Smooth muscle cell (in vitro differentiated cells): ENCODE results near the gene KXD1. TPM values are rescaled to one million over a fixed set of nuclear protein-coding genes. Genes with fewer than 3 reads are reported as not detected.

Experiments
- DNase-seq: peaks from one replicate; lab custom pipeline; 2025; ENCODE audit not compliant: unreplicated experiment; lab: John Stamatoyannopoulos, UW
- H2AFZ ChIP-seq: fragments of 200-600 bp; sonication (generic); 2 replicates; pipeline ENCODE4 v1.6.0; 2016; ENCODE audit warnings: antibody characterized with exemption, low read depth, mild to moderate bottlenecking
- H3F3A ChIP-seq: fragments of 200-600 bp; sonication (generic); 2 replicates; pipeline ENCODE4 v1.6.0; 2017; ENCODE audit warnings: antibody characterized with exemption, low read depth
- H3K27ac ChIP-seq: fragments of 200-600 bp; sonication (generic); 2 replicates; pipeline ENCODE4 v1.5.1; 2016; ENCODE audit warnings: low read depth, mild to moderate bottlenecking
- H3K27me3 ChIP-seq: fragments of 200-600 bp; sonication (generic); 2 replicates; pipeline ENCODE4 v1.6.1; 2016; ENCODE audit warnings: low read depth, mild to moderate bottlenecking
- H3K36me3 ChIP-seq: fragments of 200-600 bp; sonication (generic); 2 replicates; pipeline ENCODE4 v1.5.1; 2016; ENCODE audit warnings: low read depth
- H3K4me1 ChIP-seq: fragments of 200-600 bp; sonication (generic); 2 replicates; pipeline ENCODE4 v1.5.1; 2016; ENCODE audit warnings: low read depth
- H3K4me2 ChIP-seq: fragments of 200-600 bp; sonication (generic); 2 replicates; pipeline ENCODE4 v1.6.0; 2016; ENCODE audit warnings: mild to moderate bottlenecking
- H3K4me3 ChIP-seq: fragments of 200-600 bp; sonication (generic); 2 replicates; pipeline ENCODE4 v1.5.1; 2016; ENCODE audit warnings: mild to moderate bottlenecking
- H3K79me2 ChIP-seq: fragments of 200-600 bp; sonication (generic); 2 replicates; pipeline ENCODE4 v1.6.0; 2016; ENCODE audit warnings: low read depth, mild to moderate bottlenecking
- H3K9ac ChIP-seq: fragments of 200-600 bp; sonication (generic); 2 replicates; pipeline ENCODE4 v1.6.0; 2016; ENCODE audit warnings: low read depth
- H3K9me3 ChIP-seq: fragments of 200-600 bp; sonication (generic); replicated peaks from 2 replicates; pipeline ENCODE4 v1.5.1; 2016; ENCODE audit warnings: low read depth
- H4K20me1 ChIP-seq: fragments of 200-600 bp; sonication (generic); 2 replicates; pipeline ENCODE4 v1.6.0; 2016; ENCODE audit warnings: low read depth
- CTCF ChIP-seq: fragments of 200-600 bp; sonication (generic); IDR thresholded peaks from 2 replicates; pipeline ENCODE4 v1.5.1; 2017; ENCODE audit warnings: borderline replicate concordance, mild to moderate bottlenecking, antibody characterized with exemption; ENCODE audit not compliant: insufficient read depth, poor library complexity, severe bottlenecking
- WGBS: methylation state at CpG from one replicate; pipeline ENCODE4 v1.1.7; 2016; ENCODE audit warnings: low lambda C conversion rate; 5-methylcytosine and 5-hydroxymethylcytosine counted together
- polyA plus RNA-seq: library from polyadenylated mRNA; unstranded; fragments of >200 nt; fragmentation: Nextera tagmentation; extraction: Ambion mirVana; gene quantifications from 2 replicates; pipeline ENCODE4 v1.2.1, GENCODE V29; 2016
- total RNA-seq: library from RNA; depleted of rRNA; stranded (reverse); fragments of >200 nt; gene quantifications from 2 replicates; pipeline ENCODE4 v1.2.3, GENCODE V29; 2014

KXD1 gene
- total and polyA plus RNA-seq, 2 experiments from 2014 or later: 75.4 to 134 TPM

DNA sequence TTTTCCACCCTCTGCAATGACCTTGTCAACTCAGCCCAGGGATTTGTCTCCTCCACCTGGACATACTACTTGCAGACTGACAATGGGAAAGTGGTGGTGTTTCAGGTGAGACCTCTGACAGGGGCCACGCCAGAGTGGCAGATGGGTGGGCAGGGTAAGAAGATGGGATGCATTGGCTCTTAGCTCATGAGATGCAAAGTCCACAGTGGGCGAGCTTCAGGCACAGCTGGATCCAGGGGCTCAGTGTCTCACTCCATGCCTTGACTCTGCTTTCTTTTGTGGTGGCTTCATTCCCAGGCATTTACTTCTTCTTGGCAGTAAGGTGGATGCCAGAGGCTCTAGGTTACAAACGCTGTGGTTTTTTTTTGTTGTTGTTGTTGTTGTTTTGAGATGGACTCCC, 58.4 kb downstream of the KXD1 start:
- H2AFZ ChIP-seq: no peak overlapping the region
- peaks cover 18% of the 10 kb centered on the region for H3K4me1 ChIP-seq
- H3K27me3 ChIP-seq: peaks cover 36% of the 10 kb centered on the region
- WGBS: 86% methylated on average over 3 of the region's 3 CpGs
- H3K79me2 ChIP-seq: no peaks in the 10 kb centered on the region
- H3K36me3 ChIP-seq: no peaks in the 10 kb centered on the region
- no peak overlapping the region for H3K4me3 ChIP-seq
- no peak overlapping the region for H3K4me2 ChIP-seq
- H3K9me3 ChIP-seq: no peaks in the 10 kb centered on the region
- no peak overlapping the region for H3K27ac ChIP-seq
- H3K9ac ChIP-seq: no peak overlapping the region
- no peaks in the 10 kb centered on the region for H4K20me1 ChIP-seq
- H3F3A ChIP-seq: no peaks in the 10 kb centered on the region
- DNase-seq: no peak
- TF ChIP-seq CTCF: no peak

- Histone ChIP-seq H2AFZ (no peak overlapping the region), H4K20me1 (no peaks in the 10 kb centered on the region)
These were observed 59.9 kb downstream of the KXD1 start for GRCh38 chr19:18617562-18617961.

DNA sequence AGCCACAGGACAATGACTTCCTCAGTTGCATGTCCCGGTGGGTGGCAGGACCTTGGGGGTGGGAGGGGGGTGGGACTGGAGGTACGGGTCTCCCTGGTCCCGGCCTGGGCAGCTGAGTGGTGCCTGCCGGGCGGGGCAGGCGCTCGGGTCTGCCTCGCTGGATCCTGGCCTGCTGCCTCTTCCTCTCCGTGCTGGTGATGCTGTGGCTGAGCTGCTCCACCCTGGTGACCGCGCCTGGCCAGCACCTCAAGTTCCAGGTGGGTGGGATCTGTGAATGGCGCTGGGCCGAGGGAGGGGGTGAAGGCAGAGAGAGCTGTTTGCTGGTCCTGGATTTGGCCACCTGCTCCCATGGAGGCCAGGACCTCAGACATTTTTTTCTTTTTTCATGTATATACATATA, 60.6 kb downstream of the KXD1 start:
- TF ChIP-seq CTCF: no peak
- Histone ChIP-seq H2AFZ (no peak overlapping the region), H3K27me3 (peaks cover 14% of the 10 kb centered on the region), H3K36me3 (no peaks in the 10 kb centered on the region), H3K4me3 (no peak overlapping the region), H3K9ac (no peak overlapping the region), H3K27ac (no peak overlapping the region), H3F3A (no peaks in the 10 kb centered on the region), H3K4me2 (no peak overlapping the region), H3K79me2 (no peaks in the 10 kb centered on the region), H3K9me3 (no peaks in the 10 kb centered on the region), H3K4me1 (no peaks in the 10 kb centered on the region), H4K20me1 (no peaks in the 10 kb centered on the region)
- 92% methylated on average over 13 of the region's 13 CpGs for WGBS
- no peak for DNase-seq

More at GRCh38 chr19:18617562-18617961, 59.9 kb downstream of the KXD1 start:
- Histone ChIP-seq H3K9ac (no peak overlapping the region), H3K27me3 (peaks cover 21% of the 10 kb centered on the region), H3F3A (no peaks in the 10 kb centered on the region), H3K4me1 (peaks cover 4% of the 10 kb centered on the region), H3K36me3 (no peaks in the 10 kb centered on the region), H3K9me3 (no peaks in the 10 kb centered on the region), H3K4me3 (no peak overlapping the region), H3K27ac (no peak overlapping the region), H3K4me2 (no peak overlapping the region), H3K79me2 (no peaks in the 10 kb centered on the region)
- no peak for DNase-seq
- TF ChIP-seq CTCF: no peak

Other genes starting within 250 kb of the KXD1 start
- gene LSM4, start 234.8 kb upstream of the KXD1 start, total RNA-seq: 116 and 121 TPM in 2 replicates
- gene LSM4, start 234.8 kb upstream of the KXD1 start, polyA plus RNA-seq: 156 and 177 TPM in 2 replicates
- gene PGPEP1, start 217.3 kb upstream of the KXD1 start, total RNA-seq: 11.1 and 11.7 TPM in 2 replicates
- gene PGPEP1, start 217.3 kb upstream of the KXD1 start, polyA plus RNA-seq: 4.5 and 8.7 TPM in 2 replicates
- 18.8 and 30.9 TPM in 2 replicates for gene GDF15, start 171.7 kb upstream of the KXD1 start, total RNA-seq
- 40.4 and 42.8 TPM in 2 replicates for gene GDF15, start 171.7 kb upstream of the KXD1 start, polyA plus RNA-seq
- gene LRRC25, start 160.2 kb upstream of the KXD1 start, total RNA-seq: 0.67 TPM in 1 of 2 replicates, not detected in the other
- 0.34 TPM in 1 of 2 replicates, not detected in the other for gene LRRC25, start 160.2 kb upstream of the KXD1 start, polyA plus RNA-seq
- 36.0 and 44.1 TPM in 2 replicates for gene SSBP4, start 138.5 kb upstream of the KXD1 start, total RNA-seq
- 124 and 133 TPM in 2 replicates for gene SSBP4, start 138.5 kb upstream of the KXD1 start, polyA plus RNA-seq
- 16.4 and 60.1 TPM in 2 replicates for gene ISYNA1, start 119.7 kb upstream of the KXD1 start, total RNA-seq
- gene ISYNA1, start 119.7 kb upstream of the KXD1 start, polyA plus RNA-seq: 56.9 and 89.5 TPM in 2 replicates
- gene ELL, start 35.8 kb upstream of the KXD1 start, total RNA-seq: 10.5 and 12.8 TPM in 2 replicates
- 15.2 and 31.7 TPM in 2 replicates for gene ELL, start 35.8 kb upstream of the KXD1 start, polyA plus RNA-seq
- gene FKBP8, start 14.3 kb upstream of the KXD1 start, total RNA-seq: 143 and 161 TPM in 2 replicates
- 340 and 358 TPM in 2 replicates for gene FKBP8, start 14.3 kb upstream of the KXD1 start, polyA plus RNA-seq
- 991 and 1,086 TPM in 2 replicates for gene UBA52, start 14.0 kb downstream of the KXD1 start, total RNA-seq
- 752 and 759 TPM in 2 replicates for gene UBA52, start 14.0 kb downstream of the KXD1 start, polyA plus RNA-seq
- 69.6 and 81.5 TPM in 2 replicates for gene REX1BD, start 30.9 kb downstream of the KXD1 start, total RNA-seq
- 117 and 141 TPM in 2 replicates for gene REX1BD, start 30.9 kb downstream of the KXD1 start, polyA plus RNA-seq
- 196 and 221 TPM in 2 replicates for gene CRLF1, start 48.9 kb downstream of the KXD1 start, total RNA-seq
- gene CRLF1, start 48.9 kb downstream of the KXD1 start, polyA plus RNA-seq: 715 and 1,048 TPM in 2 replicates
- 4.4 and 5.0 TPM in 2 replicates for gene TMEM59L, start 55.0 kb downstream of the KXD1 start, total RNA-seq
- gene TMEM59L, start 55.0 kb downstream of the KXD1 start, polyA plus RNA-seq: 31.7 and 42.0 TPM in 2 replicates
- gene KLHL26, start 79.2 kb downstream of the KXD1 start, total RNA-seq: 3.9 and 5.6 TPM in 2 replicates
- 7.6 and 8.7 TPM in 2 replicates for gene KLHL26, start 79.2 kb downstream of the KXD1 start, polyA plus RNA-seq
- gene CRTC1, start 125.8 kb downstream of the KXD1 start, total RNA-seq: 1.0 and 1.6 TPM in 2 replicates
- 3.1 and 3.5 TPM in 2 replicates for gene CRTC1, start 125.8 kb downstream of the KXD1 start, polyA plus RNA-seq
- gene COMP, start 233.4 kb downstream of the KXD1 start, total RNA-seq: 196 and 236 TPM in 2 replicates
- gene COMP, start 233.4 kb downstream of the KXD1 start, polyA plus RNA-seq: 627 and 901 TPM in 2 replicates